ENCODE data around the gene NKX6-2. TPM values are rescaled to one million over a fixed set of nuclear protein-coding genes. Genes with fewer than 3 reads are reported as not detected.

The NKX6-2 gene
- polyA plus RNA-seq, 1 donor (not counting 4 experiments of a cell fraction or from before 2014, with no cell fraction given): not detected

- H3K36me3 ChIP-seq (ENCODE audit: control insufficient read depth in 2 of 2, extremely low read depth in 1 of 2, insufficient read depth in 2 of 2, low read length in 2 of 2): no peaks in the 10 kb centered on the region
- dilution Hi-C loops (cut with MboI; ENCODE audit: extremely low pct_ligation_motif_present, low sequenced_read_pairs): no loop called here
- no peaks in the 10 kb centered on the region for H3K27me3 ChIP-seq (ENCODE audit: control insufficient read depth, extremely low read depth, insufficient read depth, low read length)
- FAIRE-seq (no peak), DNase-seq (ENCODE audit: low read depth, low spot score) (no peak)
- no peak overlapping the region for H3K4me2 ChIP-seq (ENCODE audit: control insufficient read depth, extremely low read depth, insufficient read depth, low read depth, low read length)
- H3K79me2 ChIP-seq (ENCODE audit: control insufficient read depth, insufficient read depth, low read length): no peaks in the 10 kb centered on the region
- H3K27ac ChIP-seq (ENCODE audit: control insufficient read depth, insufficient read depth, low read length): no peak overlapping the region
- H4K20me1 ChIP-seq (ENCODE audit: control insufficient read depth, extremely low read depth, insufficient read depth, low read length): no peaks in the 10 kb centered on the region
- TF ChIP-seq, protein P1, sequence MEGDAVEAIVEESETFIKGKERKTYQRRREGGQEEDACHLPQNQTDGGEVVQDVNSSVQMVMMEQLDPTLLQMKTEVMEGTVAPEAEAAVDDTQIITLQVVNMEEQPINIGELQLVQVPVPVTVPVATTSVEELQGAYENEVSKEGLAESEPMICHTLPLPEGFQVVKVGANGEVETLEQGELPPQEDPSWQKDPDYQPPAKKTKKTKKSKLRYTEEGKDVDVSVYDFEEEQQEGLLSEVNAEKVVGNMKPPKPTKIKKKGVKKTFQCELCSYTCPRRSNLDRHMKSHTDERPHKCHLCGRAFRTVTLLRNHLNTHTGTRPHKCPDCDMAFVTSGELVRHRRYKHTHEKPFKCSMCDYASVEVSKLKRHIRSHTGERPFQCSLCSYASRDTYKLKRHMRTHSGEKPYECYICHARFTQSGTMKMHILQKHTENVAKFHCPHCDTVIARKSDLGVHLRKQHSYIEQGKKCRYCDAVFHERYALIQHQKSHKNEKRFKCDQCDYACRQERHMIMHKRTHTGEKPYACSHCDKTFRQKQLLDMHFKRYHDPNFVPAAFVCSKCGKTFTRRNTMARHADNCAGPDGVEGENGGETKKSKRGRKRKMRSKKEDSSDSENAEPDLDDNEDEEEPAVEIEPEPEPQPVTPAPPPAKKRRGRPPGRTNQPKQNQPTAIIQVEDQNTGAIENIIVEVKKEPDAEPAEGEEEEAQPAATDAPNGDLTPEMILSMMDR (optimal IDR thresholded peaks at IDR 0.05 in 1 of 3, IDR thresholded peaks at IDR 0.05 in 1 of 3, conservative IDR thresholded peaks at IDR 0.05 in 1 of 3; ENCODE audit: extremely low read depth in 1 of 3, insufficient read depth in 2 of 3, low read length in 3 of 3): no peak
- TF ChIP-seq EZH2 (IDR thresholded peaks at IDR 0.05; ENCODE audit: low read length): no peak
- H3K4me3 ChIP-seq (ENCODE audit: control insufficient read depth in 2 of 3, extremely low read depth in 1 of 3, insufficient read depth in 2 of 3, low read depth in 1 of 3, low read length in 3 of 3): no peak overlapping the region
- no peaks in the 10 kb centered on the region for H3K4me1 ChIP-seq (ENCODE audit: control insufficient read depth, extremely low read depth, insufficient read depth, low read length)
- no peak overlapping the region for H3K9ac ChIP-seq (ENCODE audit: control insufficient read depth, extremely low read depth, insufficient read depth, low read length)
- H2AFZ ChIP-seq (ENCODE audit: control insufficient read depth, low read length): no peak overlapping the region
- no peaks in the 10 kb centered on the region for H3K9me3 ChIP-seq (ENCODE audit: control insufficient read depth, low read depth, low read length)
- no peaks in the 10 kb centered on the region for H3K9me1 ChIP-seq (ENCODE audit: control insufficient read depth, extremely low read depth, insufficient read depth, low read length)
These were observed 25.1 kb upstream of the NKX6-2 start for GRCh38 chr10:132810807-132811700.

GRCh38 chr10:132810141-132810806 is 24.3 kb upstream of the NKX6-2 start:
- Histone ChIP-seq H3K79me2 (ENCODE audit: control insufficient read depth, insufficient read depth, low read length) (no peaks in the 10 kb centered on the region), H3K4me1 (ENCODE audit: control insufficient read depth, extremely low read depth, insufficient read depth, low read length) (no peaks in the 10 kb centered on the region), H2AFZ (ENCODE audit: control insufficient read depth, low read length) (no peak overlapping the region), H3K9me3 (ENCODE audit: control insufficient read depth, low read depth, low read length) (no peaks in the 10 kb centered on the region), H3K36me3 (ENCODE audit: control insufficient read depth in 2 of 2, extremely low read depth in 1 of 2, insufficient read depth in 2 of 2, low read length in 2 of 2) (no peaks in the 10 kb centered on the region), H3K27ac (ENCODE audit: control insufficient read depth, insufficient read depth, low read length) (no peak overlapping the region), H3K4me3 (ENCODE audit: control insufficient read depth in 2 of 3, extremely low read depth in 1 of 3, insufficient read depth in 2 of 3, low read depth in 1 of 3, low read length in 3 of 3) (no peak overlapping the region), H3K4me2 (ENCODE audit: control insufficient read depth, extremely low read depth, insufficient read depth, low read depth, low read length) (no peak overlapping the region), H3K9ac (ENCODE audit: control insufficient read depth, extremely low read depth, insufficient read depth, low read length) (no peak overlapping the region), H3K9me1 (ENCODE audit: control insufficient read depth, extremely low read depth, insufficient read depth, low read length) (no peaks in the 10 kb centered on the region), H4K20me1 (ENCODE audit: control insufficient read depth, extremely low read depth, insufficient read depth, low read length) (no peaks in the 10 kb centered on the region), H3K27me3 (ENCODE audit: control insufficient read depth, extremely low read depth, insufficient read depth, low read length) (no peaks in the 10 kb centered on the region)
- FAIRE-seq (no peak), DNase-seq (ENCODE audit: low read depth, low spot score) (no peak)
- dilution Hi-C loops (cut with MboI; ENCODE audit: extremely low pct_ligation_motif_present, low sequenced_read_pairs): no loop called here
- no peak for TF ChIP-seq EZH2 (IDR thresholded peaks at IDR 0.05; ENCODE audit: low read length)
- TF ChIP-seq, protein P1 (optimal IDR thresholded peaks at IDR 0.05 in 1 of 3, IDR thresholded peaks at IDR 0.05 in 1 of 3, conservative IDR thresholded peaks at IDR 0.05 in 1 of 3; ENCODE audit: extremely low read depth in 1 of 3, insufficient read depth in 2 of 3, low read length in 3 of 3): no peak
